ENCODE results near the gene NAALAD2. TPM values are rescaled to one million over a fixed set of nuclear protein-coding genes. Genes with fewer than 3 reads are reported as not detected.
"Not testable (repeated sequence)": the region's sequence is repeated elsewhere in the genome, so short reads cannot be mapped to it uniquely, and the experiment has no call there.

Gene NAALAD2
- polyA plus RNA-seq (2011; rRNA removed) (not detected in 2 replicates), polyA plus RNA-seq (2017; fragmentation: RNase III; extraction: RNeasy Plus Mini Kit Qiagen cat#74134 plus additional on column Dnase treatment) (not detected in 3 replicates), polyA minus RNA-seq (2011; rRNA and poly(A)+ RNA removed) (not detected in 2 replicates)
- polyA plus RNA-seq (2012; cell fraction: cytosol; rRNA removed): not detected in 2 replicates
- polyA plus RNA-seq (2012; cell fraction: nucleus; rRNA removed): not detected in 2 replicates

DNA sequence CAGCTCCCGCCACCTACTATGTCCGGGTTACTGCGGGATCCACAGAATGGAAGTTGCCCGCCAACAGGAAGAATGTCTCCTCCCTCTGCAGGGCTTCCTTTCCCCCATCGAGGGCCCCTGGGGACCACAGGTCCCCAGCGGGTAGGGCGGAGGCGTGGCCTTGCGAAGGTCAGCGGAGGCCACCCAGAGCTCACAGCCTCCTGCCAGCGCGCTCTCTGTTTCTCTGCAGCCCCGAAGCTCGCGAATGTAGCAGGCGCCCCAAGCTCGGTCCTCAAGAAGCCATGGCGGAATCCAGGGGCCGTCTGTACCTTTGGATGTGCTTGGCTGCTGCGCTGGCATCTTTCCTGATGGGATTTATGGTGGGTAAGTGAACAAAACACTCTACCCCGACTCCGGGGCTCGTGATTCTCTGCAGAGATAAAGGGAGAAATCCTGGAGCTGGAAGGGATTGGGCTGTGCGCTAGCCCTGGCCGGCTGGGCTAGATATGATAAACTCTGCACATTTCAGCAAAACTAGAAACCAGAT lies at the start of gene NAALAD2:
NAALAD2 (plus strand) TSS at position 186 of the 526 bp plus-strand sequence; CDS start at position 282, 96 bp downstream.
- no peak for TF ChIP-seq FOSL2 (IDR thresholded peaks at IDR 0.05)
- no peak for TF ChIP-seq FOSL2 (CRISPR knock-in tag; IDR thresholded peaks at IDR 0.05)
- TF ChIP-seq TFCP2L1 (CRISPR knock-in tag; IDR thresholded peaks at IDR 0.05): no peak
- no peak for TF ChIP-seq EHMT2 (IDR thresholded peaks at IDR 0.05; ENCODE audit: low read depth)
- no peak for TF ChIP-seq MAZ (IDR thresholded peaks at IDR 0.05; ENCODE audit: borderline replicate concordance, low read depth, low read length)
- no peak for TF ChIP-seq ZNF302 (CRISPR knock-in tag; IDR thresholded peaks at IDR 0.05)
- no peak for TF ChIP-seq CEBPB (IDR thresholded peaks at IDR 0.05)
- TF ChIP-seq JUN (IDR thresholded peaks at IDR 0.05): no peak
- TF ChIP-seq, protein P1, sequence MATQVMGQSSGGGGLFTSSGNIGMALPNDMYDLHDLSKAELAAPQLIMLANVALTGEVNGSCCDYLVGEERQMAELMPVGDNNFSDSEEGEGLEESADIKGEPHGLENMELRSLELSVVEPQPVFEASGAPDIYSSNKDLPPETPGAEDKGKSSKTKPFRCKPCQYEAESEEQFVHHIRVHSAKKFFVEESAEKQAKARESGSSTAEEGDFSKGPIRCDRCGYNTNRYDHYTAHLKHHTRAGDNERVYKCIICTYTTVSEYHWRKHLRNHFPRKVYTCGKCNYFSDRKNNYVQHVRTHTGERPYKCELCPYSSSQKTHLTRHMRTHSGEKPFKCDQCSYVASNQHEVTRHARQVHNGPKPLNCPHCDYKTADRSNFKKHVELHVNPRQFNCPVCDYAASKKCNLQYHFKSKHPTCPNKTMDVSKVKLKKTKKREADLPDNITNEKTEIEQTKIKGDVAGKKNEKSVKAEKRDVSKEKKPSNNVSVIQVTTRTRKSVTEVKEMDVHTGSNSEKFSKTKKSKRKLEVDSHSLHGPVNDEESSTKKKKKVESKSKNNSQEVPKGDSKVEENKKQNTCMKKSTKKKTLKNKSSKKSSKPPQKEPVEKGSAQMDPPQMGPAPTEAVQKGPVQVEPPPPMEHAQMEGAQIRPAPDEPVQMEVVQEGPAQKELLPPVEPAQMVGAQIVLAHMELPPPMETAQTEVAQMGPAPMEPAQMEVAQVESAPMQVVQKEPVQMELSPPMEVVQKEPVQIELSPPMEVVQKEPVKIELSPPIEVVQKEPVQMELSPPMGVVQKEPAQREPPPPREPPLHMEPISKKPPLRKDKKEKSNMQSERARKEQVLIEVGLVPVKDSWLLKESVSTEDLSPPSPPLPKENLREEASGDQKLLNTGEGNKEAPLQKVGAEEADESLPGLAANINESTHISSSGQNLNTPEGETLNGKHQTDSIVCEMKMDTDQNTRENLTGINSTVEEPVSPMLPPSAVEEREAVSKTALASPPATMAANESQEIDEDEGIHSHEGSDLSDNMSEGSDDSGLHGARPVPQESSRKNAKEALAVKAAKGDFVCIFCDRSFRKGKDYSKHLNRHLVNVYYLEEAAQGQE (IDR thresholded peaks at IDR 0.05): no peak
- TF ChIP-seq CBX2 (IDR thresholded peaks at IDR 0.05; ENCODE audit: borderline replicate concordance, low read depth): no peak
- TF ChIP-seq ZSCAN20 (CRISPR knock-in tag; IDR thresholded peaks at IDR 0.05): no peak
- no peak for TF ChIP-seq FOSB (CRISPR knock-in tag; IDR thresholded peaks at IDR 0.05)
- no peak for TF ChIP-seq FOXS1 (CRISPR knock-in tag; IDR thresholded peaks at IDR 0.05)
- TF ChIP-seq, protein P2, sequence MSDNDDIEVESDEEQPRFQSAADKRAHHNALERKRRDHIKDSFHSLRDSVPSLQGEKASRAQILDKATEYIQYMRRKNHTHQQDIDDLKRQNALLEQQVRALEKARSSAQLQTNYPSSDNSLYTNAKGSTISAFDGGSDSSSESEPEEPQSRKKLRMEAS (IDR thresholded peaks at IDR 0.05): no peak
- no peak for TF ChIP-seq JUNB (IDR thresholded peaks at IDR 0.05)
- no peak for TF ChIP-seq PBX3 (IDR thresholded peaks at IDR 0.05)
- ChIA-PET POLR2A (no interaction called here), CTCF (interaction anchor here (1.1 kb wide), 1 partner anchor 20 kb away, joined by 3 read pairs; no protein-coding TSS in a partner anchor)
- Histone ChIP-seq H3K4me1 (peaks cover 10% of the 10 kb centered on the region; the same call in 2 of the 3 replicates), H3K27ac (no peak within 1 kb of the TSS), H3K4me3 (peak within 1 kb of the TSS; percentile 45), H3K4me2 (peak within 1 kb of the TSS; percentile 95), H3K9me3 (no peaks in the 10 kb centered on the region; the same call in 2 of the 3 replicates)
- peak; percentile 81 to 86 for ATAC-seq
- no peak for FAIRE-seq
- DNase-seq (ENCODE audit: low read depth in 1 of 2, low spot score in 1 of 2): peak; percentile 2 to 5
- WGBS (ENCODE audit: missing lambda C conversion rate): 3% methylated on average over 16 of the region's 25 CpGs

DNA sequence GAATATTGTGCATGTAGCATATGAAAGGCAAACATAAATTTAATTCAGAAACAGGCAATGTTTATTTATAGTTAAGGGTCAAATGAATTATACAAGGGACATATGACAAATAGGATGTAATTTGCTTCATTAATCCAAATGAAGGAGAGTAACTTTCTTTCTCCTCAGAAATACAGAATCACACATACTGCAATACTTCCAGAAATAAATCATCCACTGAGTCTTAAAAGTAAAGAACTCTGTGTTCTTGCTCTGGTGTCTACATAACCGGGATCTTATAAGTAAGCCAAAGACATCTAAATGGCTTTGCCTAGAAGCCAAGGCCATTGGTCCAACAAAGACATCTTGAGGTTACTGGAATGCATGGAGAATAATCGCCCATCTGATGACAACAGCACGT lies 48.8 kb upstream of the NAALAD2 start, which contains the start of gene UBTFL1:
UBTFL1 (plus strand) TSS at position 301 of the 400 bp plus-strand sequence; CDS start at position 301, 0 bp downstream.
- not testable (repeated sequence) for FAIRE-seq

DNA sequence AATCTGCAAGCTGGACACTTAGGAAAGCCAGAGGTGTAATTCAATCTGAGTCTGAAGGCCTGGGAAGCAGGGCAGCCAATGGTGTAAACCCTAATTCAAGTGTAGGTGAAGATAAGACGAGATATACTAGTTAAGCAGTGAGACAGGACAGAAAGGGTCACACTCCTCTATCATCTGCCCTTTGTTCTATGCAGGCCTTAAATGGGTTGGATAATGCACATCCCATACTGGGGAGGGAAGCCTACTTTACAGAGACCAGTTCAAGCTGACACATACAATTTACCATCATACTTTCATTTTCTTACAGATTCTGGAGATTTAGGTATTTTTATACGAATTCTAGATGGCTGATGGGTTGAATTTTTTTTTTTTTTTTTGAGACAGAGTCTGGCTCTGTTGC lies 45.7 kb upstream of the NAALAD2 start:
- H3K27ac ChIP-seq; ATAC-seq; H3K4me3 ChIP-seq; FAIRE-seq; H3K4me1 ChIP-seq; H3K4me2 ChIP-seq; H3K9me3 ChIP-seq; DNase-seq (ENCODE audit: low read depth in 1 of 2, low spot score in 1 of 2); CTCF ChIA-PET; POLR2A ChIA-PET: not testable (repeated sequence)
- 9% methylated on average over 2 of the region's 2 CpGs for WGBS (ENCODE audit: missing lambda C conversion rate)

More for the DNA sequence above, 48.8 kb upstream of the NAALAD2 start, which contains the start of gene UBTFL1:
- WGBS (ENCODE audit: missing lambda C conversion rate): no CpG with 5 or more reads among the region's 3 CpGs
- CTCF ChIA-PET; ATAC-seq; H3K9me3 ChIP-seq; DNase-seq (ENCODE audit: low read depth in 1 of 2, low spot score in 1 of 2); H3K4me3 ChIP-seq; POLR2A ChIA-PET; H3K4me1 ChIP-seq; H3K27ac ChIP-seq; H3K4me2 ChIP-seq: not testable (repeated sequence)

GRCh38 chr11:90095230-90095924 lies 39.1 kb upstream of the NAALAD2 start:
- H3K4me1 ChIP-seq; FAIRE-seq; POLR2A ChIA-PET; CTCF ChIA-PET; H3K9me3 ChIP-seq; H3K4me3 ChIP-seq; DNase-seq (ENCODE audit: low read depth in 1 of 2, low spot score in 1 of 2); H3K4me2 ChIP-seq; H3K27ac ChIP-seq; ATAC-seq: not testable (repeated sequence)
- WGBS (ENCODE audit: missing lambda C conversion rate): 75% methylated on average over 24 of the region's 28 CpGs

DNA sequence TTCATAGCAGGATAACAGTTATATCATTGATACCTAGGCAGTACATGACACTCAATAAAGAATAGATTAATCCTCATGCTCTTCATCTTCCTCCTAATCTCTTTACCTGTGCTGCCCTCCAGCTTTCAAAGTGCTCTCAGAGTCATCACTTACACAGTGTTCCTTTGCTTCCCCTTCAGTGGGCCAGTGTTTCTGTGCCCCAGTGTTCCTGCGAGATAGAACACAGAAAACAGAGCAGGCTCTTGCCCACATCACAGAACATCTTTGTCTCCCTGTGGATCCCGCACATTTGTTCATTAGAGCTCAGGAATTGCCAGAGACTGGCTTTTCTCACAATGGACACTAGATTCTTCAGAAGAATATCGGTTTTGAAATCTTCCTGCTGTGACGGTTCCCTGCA lies 36.2 kb upstream of the NAALAD2 start:
- POLR2A ChIA-PET; FAIRE-seq; H3K27ac ChIP-seq; CTCF ChIA-PET; H3K9me3 ChIP-seq; DNase-seq (ENCODE audit: low read depth in 1 of 2, low spot score in 1 of 2); ATAC-seq; H3K4me3 ChIP-seq; H3K4me1 ChIP-seq; H3K4me2 ChIP-seq: not testable (repeated sequence)
- 34% methylated on average over 4 of the region's 4 CpGs for WGBS (ENCODE audit: missing lambda C conversion rate)

Measured in A549 (cell line).